Fibroblast of mammary gland (primary cell): ENCODE data around the gene MAPKAP1.

Experiments used
- DNase-seq: peaks from one replicate; pipeline ENCODE4 v3.0.0-alpha.2; 2010; ENCODE audit warnings: low read depth
- H3K4me3 ChIP-seq: 2 replicates; pipeline ENCODE4 v1.5.1; 2011; ENCODE audit warnings: low read depth, mild to moderate bottlenecking, low read length, moderate library complexity; ENCODE audit not compliant: control insufficient read depth
- TF ChIP-seq, protein P1 (sequence below): conservative IDR thresholded peaks from 2 replicates; pipeline ENCODE4 v1.5.1; 2011; ENCODE audit warnings: low read depth, low read length, inconsistent platforms; ENCODE audit not compliant: control insufficient read depth, insufficient read depth

The MAPKAP1 gene

DNA sequence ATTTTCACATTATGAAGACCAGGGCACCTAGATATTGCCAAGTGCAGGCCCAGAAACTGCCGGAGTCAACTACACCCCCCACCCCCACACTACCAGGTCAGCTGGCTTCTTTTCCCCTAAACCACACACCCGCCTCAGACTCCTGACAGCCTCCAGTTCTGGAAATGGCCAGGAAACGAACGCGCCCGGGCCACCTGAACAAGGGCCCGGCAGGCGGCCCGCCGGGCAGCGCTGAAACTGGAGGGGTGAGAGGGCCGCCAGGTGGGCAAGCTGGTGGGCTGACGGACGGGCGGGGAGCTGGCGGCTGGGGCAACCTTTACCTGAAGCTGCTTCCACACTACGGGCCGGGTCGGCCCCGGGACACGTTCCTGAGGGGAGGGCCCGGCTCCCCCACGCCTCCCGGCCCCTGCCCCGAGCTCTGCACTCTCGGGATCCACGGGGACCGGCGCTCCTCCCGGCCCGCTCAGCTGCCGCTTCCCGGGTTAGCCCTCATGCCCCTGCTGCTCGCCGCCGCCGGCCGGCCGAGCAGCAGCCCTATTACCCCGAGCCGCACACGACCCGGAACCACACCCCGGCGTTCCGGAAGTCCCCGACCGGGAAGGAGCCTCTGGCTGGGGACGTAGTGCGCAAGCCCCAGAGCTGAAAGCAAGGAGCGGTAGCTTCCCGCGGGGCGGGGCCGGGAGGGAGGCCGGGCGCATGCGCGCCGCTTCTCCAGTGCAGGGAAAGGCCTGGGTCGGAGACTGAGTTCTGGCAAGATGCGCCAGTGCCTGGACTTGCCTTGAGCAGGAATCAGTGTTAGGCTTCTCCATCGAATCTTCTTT lies at the start of gene MAPKAP1:
TSS of gene MAPKAP1 (minus strand) at position 558 of the 821 bp plus-strand sequence. CDS start 34,634 bp downstream, outside the sequence.
- H3K4me3 ChIP-seq: peak within 1 kb of the TSS; percentile 81
- peak; percentile 93 for DNase-seq
- TF ChIP-seq, protein P1, sequence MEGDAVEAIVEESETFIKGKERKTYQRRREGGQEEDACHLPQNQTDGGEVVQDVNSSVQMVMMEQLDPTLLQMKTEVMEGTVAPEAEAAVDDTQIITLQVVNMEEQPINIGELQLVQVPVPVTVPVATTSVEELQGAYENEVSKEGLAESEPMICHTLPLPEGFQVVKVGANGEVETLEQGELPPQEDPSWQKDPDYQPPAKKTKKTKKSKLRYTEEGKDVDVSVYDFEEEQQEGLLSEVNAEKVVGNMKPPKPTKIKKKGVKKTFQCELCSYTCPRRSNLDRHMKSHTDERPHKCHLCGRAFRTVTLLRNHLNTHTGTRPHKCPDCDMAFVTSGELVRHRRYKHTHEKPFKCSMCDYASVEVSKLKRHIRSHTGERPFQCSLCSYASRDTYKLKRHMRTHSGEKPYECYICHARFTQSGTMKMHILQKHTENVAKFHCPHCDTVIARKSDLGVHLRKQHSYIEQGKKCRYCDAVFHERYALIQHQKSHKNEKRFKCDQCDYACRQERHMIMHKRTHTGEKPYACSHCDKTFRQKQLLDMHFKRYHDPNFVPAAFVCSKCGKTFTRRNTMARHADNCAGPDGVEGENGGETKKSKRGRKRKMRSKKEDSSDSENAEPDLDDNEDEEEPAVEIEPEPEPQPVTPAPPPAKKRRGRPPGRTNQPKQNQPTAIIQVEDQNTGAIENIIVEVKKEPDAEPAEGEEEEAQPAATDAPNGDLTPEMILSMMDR: no peak

DNA sequence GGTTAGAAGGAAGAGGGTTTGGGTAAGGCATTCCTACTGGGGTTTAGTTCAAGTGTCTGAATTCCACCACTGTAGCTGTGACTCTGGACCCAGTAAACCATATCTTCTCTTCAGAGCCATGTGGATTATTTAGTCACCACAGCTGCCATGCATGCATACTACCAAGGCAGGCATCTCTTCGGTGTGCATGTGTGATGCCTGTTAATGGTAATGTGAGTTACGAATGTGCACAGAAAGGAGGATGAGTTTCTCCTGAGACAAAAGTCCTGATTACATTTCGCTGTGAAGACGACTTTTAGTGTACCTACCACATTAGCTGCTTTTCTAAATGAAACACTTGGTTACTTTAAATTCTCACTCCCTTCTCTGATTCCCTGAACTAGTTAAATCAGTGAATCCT lies 49.5 kb upstream of the MAPKAP1 start:
- no peak for DNase-seq
- TF ChIP-seq, protein P1: no peak
- no peak overlapping the region for H3K4me3 ChIP-seq

DNA sequence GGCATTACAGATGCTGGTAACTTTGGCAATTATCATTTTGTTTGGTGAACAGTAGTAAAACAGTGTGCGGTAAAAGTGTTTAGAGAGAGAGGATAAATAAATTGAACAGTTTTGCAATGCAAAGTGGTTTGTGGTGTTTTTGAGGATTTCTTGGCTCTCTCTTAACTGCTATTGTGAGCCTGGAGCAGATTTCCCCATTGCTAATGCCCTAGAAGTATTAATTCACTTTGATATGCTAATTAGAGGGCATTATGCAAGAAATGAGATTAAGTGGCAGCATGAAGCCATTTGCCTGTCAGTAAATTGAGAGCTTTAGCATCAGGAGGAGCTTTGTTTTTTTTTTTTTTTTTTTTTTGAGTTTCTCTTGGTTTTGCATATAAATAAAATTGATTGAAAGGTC lies 48.3 kb upstream of the MAPKAP1 start:
- TF ChIP-seq, protein P1: no peak
- no peak for DNase-seq
- no peak overlapping the region for H3K4me3 ChIP-seq

DNA sequence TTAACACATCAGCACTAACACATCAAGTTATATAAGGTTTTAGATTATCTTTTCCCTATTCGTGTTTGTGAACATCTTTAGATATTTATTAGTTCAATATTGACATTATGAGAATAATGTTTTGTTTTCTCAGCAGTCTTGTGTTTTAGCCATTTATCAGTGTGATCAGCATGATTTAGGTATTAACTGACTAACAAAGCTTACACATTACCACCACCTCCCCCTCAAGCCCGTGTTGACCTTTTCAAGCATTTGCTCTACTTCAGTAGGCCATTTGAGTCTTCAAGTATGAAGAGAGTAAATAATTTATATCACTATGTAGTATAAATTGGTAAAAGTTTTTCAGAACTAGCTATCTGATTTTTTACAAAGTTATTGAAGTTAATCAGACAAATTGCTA lies 47.1 kb upstream of the MAPKAP1 start:
- no peak for DNase-seq
- no peak overlapping the region for H3K4me3 ChIP-seq
- TF ChIP-seq, protein P1: no peak

DNA sequence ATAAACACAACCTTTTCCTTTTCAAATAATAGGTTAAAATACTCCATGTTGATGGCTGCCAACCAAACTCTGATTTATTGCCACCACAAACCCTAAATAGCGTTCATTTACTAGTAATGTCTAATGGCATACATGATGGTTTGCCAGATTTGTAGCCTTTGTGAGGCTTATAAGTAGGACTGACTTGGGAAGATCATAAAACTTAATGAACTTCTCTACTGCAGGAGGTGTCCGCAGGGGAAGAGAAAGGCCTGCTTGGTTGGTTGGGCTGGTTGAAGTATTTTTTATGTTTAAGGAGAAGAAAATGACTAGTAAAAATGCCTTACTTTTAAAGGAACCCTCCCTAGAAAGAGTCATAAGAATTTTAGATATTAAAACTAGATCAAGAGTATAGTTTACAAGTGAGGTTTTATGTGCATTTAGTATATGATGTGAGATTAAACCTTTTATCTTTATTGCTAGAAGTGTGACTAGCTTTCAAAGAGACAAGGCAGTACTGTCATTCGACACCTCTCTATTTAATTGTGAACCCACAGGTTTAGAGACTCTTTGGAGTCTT lies 45.1 kb upstream of the MAPKAP1 start:
- no peak for DNase-seq
- no peak overlapping the region for H3K4me3 ChIP-seq

DNA sequence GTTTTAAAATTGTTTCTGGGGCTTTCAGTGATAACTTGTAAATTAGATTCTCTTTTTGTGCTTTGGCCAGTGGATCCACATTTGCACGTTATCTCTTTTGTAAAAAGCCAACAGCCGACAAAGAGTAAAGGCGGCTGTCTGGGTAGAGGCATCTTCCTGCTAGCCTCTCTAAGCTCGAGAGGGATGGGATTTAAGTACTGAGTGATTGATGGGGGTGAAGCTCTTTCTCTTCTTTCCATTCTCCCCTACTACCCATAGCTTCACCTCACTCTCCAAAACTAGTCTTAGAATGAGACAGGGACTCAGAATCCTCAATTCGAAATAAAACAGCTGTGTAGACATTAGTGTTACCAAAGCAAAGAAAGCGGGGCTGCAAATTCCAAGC lies 43.6 kb upstream of the MAPKAP1 start:
- DNase-seq: no peak
- peak overlapping the region; percentile 2 for H3K4me3 ChIP-seq
- TF ChIP-seq, protein P1: no peak

More for the DNA sequence above, 45.1 kb upstream of the MAPKAP1 start:
- TF ChIP-seq, protein P1: no peak
